ENCODE measurements around the gene NCKAP5.

- TF ChIP-seq CTCF (IDR thresholded peaks at IDR 0.05) = no peak
- TF ChIP-seq POLR2A (IDR thresholded peaks at IDR 0.05) = no peak
Measured at GRCh38 chr2:133432778-133433177, 135.5 kb downstream of the NCKAP5 start.
